Thoracic aorta (tissue), 2 donors: ENCODE data around the gene OR51G2. TPM values are rescaled to one million over a fixed set of nuclear protein-coding genes. Genes with fewer than 3 reads are reported as not detected.

Experiments used
- ATAC-seq: fragments of 150-250 bp; one replicate; pipeline ENCODE4 v1.8.0; 2017; ENCODE audit warnings: low read depth; ENCODE audit not compliant: insufficient number of reproducible peaks, low FRiP score
- DNase-seq: peaks from one replicate; pipeline ENCODE4 v3.0.0-alpha.2; 2020; ENCODE audit warnings: low spot score
- H3K27ac ChIP-seq, 2 donors: fragments of 200-600 bp; sonication (generic); 1 replicate in 1 of 2; 2 replicates in 1 of 2; pipeline ENCODE4 v1.5.1; 2016; ENCODE audit warnings: mild to moderate bottlenecking in 2 of 2, moderate library complexity in 2 of 2
- H3K27me3 ChIP-seq: fragments of 200-600 bp; sonication (generic); replicated peaks from 2 replicates; pipeline ENCODE4 v1.6.0; 2016; ENCODE audit warnings: mild to moderate bottlenecking; ENCODE audit not compliant: insufficient read depth
- H3K36me3 ChIP-seq: fragments of 200-600 bp; sonication (generic); one replicate; pipeline ENCODE4 v1.5.1; 2016
- H3K4me1 ChIP-seq, 2 donors: fragments of 200-600 bp; sonication (generic); 1 replicate in 1 of 2; 2 replicates in 1 of 2; pipeline versions ENCODE4 v1.5.1 to v1.6.0; 2016; ENCODE audit warnings: low read depth in 2 of 2, mild to moderate bottlenecking in 1 of 2; ENCODE audit not compliant: control insufficient read depth in 1 of 2
- H3K4me3 ChIP-seq: fragments of 200-600 bp; sonication (generic); 2 replicates; pipeline ENCODE4 v1.5.1; 2016; ENCODE audit warnings: mild to moderate bottlenecking
- H3K9me3 ChIP-seq: fragments of 200-600 bp; sonication (generic); 2 replicates; pipeline ENCODE4 v1.5.1; 2016
- total RNA-seq, 2 donors: library from RNA; depleted of rRNA; stranded (reverse); fragments of >200 nt; gene quantifications; one replicate each; pipeline versions ENCODE4 v1.1.0 to v1.2.3, GENCODE V29; 2016
- TF ChIP-seq, protein P1 (sequence below): fragments of 200-600 bp; sonication (generic); IDR thresholded peaks from one replicate; pipeline ENCODE4 v1.5.1; 2019; ENCODE audit warnings: antibody characterized with exemption

The OR51G2 gene
- total RNA-seq, 2 donors from 2014 or later, result not detected

DNA sequence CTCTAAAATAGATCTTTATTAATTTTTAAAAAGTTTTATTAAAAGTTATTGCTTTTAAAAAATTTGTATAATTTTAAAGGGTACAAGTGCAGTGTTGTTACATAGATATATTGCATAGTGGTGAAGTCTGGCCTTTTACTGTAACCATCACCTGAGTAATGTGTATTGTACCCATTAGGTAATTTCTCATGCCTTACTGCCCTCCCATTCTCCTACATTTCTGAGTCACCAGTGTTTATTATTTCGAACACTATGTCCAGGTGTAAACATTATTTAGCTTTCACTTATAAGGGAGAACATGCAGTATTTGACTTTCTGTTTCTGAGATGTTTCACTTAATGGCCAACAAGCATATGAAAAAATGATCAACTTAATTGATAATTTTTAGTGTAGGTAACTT, 2.6 kb upstream of the OR51G2 start:
- Histone ChIP-seq H3K4me1 (no peaks in the 10 kb centered on the region), H3K9me3 (no peaks in the 10 kb centered on the region), H3K27ac (no peak overlapping the region), H3K27me3 (no peaks in the 10 kb centered on the region), H3K4me3 (no peak overlapping the region), H3K36me3 (no peaks in the 10 kb centered on the region)
- TF ChIP-seq, protein P1, sequence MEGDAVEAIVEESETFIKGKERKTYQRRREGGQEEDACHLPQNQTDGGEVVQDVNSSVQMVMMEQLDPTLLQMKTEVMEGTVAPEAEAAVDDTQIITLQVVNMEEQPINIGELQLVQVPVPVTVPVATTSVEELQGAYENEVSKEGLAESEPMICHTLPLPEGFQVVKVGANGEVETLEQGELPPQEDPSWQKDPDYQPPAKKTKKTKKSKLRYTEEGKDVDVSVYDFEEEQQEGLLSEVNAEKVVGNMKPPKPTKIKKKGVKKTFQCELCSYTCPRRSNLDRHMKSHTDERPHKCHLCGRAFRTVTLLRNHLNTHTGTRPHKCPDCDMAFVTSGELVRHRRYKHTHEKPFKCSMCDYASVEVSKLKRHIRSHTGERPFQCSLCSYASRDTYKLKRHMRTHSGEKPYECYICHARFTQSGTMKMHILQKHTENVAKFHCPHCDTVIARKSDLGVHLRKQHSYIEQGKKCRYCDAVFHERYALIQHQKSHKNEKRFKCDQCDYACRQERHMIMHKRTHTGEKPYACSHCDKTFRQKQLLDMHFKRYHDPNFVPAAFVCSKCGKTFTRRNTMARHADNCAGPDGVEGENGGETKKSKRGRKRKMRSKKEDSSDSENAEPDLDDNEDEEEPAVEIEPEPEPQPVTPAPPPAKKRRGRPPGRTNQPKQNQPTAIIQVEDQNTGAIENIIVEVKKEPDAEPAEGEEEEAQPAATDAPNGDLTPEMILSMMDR, result no peak
- ATAC-seq, result no peak
- no peak for DNase-seq

DNA sequence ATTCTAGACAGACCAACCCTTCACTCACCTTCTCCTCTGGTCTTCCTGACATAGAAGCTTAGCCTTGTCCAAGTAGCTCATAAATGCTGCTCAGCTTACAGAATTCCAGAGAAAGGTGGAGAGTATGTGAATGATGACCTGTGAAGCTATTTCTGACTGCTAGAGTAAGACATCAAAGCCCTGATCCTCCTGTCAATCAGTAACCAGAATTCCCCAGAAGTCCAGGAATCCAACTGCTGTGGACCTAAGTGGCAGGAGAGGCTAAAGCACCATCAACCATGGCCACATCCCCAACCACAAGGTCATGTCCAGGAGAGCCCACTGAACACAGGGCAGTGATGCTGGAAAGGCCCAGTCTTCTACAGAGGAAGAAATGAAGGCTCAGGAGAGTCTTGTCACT, 2.6 kb downstream of the OR51G2 start:
- ATAC-seq (no peak), DNase-seq (no peak)
- Histone ChIP-seq H3K27me3 (no peaks in the 10 kb centered on the region), H3K9me3 (no peaks in the 10 kb centered on the region), H3K4me3 (no peak overlapping the region), H3K36me3 (no peaks in the 10 kb centered on the region), H3K27ac (no peak overlapping the region), H3K4me1 (no peaks in the 10 kb centered on the region)
- TF ChIP-seq, protein P1, result no peak

DNA sequence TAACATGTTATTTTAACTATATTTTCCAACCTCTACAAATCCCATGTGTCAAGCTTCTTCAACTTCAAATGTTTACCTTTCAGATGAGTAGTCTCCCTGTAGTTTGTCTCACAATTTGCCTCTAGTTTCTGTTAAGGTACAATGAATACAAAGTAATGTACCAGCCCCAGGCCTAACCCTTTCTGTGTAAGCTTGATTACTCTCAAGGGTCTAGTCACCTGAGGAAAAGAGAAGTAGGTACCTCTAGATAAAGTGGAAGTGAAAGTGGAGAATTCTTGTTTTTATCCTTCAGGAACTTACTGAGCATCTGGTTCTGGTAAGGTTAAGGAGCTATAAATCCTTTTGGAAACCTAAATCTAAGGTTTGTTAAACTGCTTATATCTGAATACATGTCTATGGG, 15.7 kb downstream of the OR51G2 start, which contains the start of gene OR51A7:
Gene OR51A7, plus strand, starts transcription at position 300 of the 400 bp plus-strand sequence. CDS start 3,587 bp downstream, outside the sequence.
- Histone ChIP-seq H3K36me3 (no peaks in the 10 kb centered on the region), H3K27me3 (no peaks in the 10 kb centered on the region), H3K9me3 (no peaks in the 10 kb centered on the region), H3K27ac (no peak within 1 kb of the TSS), H3K4me1 (no peaks in the 10 kb centered on the region), H3K4me3 (no peak within 1 kb of the TSS)
- TF ChIP-seq, protein P1, result no peak
- no peak for DNase-seq
- no peak for ATAC-seq

DNA sequence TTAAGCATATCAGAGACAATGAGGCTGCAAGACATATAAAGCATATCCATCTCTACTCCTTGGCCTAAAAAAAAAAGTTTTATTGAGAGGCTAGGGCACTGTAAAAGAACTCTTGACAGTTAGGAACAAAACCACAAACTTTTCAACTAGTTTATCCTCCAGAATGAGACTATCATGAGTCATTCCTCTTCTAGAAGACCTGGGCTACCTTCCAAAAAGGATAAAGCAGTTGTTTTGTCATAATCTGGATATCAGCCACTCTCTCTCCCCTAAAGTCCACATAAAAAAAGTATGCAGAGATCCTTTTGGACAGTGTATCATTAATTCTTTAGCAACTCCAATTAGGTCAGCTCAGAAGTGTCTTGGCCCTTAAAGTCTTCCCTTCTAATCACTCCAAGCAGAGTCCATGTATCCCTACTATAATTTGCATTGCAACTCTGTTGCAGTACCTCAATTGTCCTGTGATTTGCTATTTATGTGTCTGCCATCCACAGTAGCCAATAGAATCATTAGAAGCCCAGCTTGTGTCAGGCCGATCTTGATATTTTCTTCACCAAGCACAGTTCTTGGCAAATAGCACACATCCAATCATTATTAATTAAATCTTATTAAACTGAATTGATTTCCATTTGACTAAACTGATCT, 27.0 kb downstream of the OR51G2 start:
- H3K4me1 ChIP-seq, result no peaks in the 10 kb centered on the region
- H3K36me3 ChIP-seq, result no peaks in the 10 kb centered on the region
- TF ChIP-seq, protein P1, result no peak
- ATAC-seq (no peak), DNase-seq (no peak)
- H3K9me3 ChIP-seq, result no peaks in the 10 kb centered on the region
- no peak overlapping the region for H3K27ac ChIP-seq
- H3K4me3 ChIP-seq, result no peak overlapping the region
- H3K27me3 ChIP-seq, result no peaks in the 10 kb centered on the region

DNA sequence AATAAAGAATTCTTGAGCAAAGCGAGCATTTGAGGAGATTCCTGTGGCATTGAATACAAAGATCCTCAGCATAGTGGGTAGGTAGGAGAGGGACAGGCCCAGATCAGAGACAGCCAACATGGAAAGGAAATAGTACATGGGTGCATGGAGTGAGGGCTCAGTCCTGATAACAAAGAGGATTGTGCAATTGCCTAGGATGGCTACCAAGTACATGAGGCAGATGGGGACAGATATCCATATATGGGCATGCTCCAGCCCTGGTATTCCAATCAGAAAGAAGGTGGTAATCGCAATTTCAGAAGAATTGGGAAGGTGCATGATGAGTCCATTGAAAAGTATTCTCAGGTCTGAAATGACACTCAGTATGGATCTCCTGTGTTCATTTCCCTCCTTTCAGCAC, 28.9 kb downstream of the OR51G2 start:
- no peak for ATAC-seq
- Histone ChIP-seq H3K27ac (no peak overlapping the region), H3K4me3 (no peak overlapping the region), H3K27me3 (no peaks in the 10 kb centered on the region), H3K36me3 (no peaks in the 10 kb centered on the region), H3K9me3 (no peaks in the 10 kb centered on the region), H3K4me1 (no peaks in the 10 kb centered on the region)
- TF ChIP-seq, protein P1, result no peak
- no peak for DNase-seq
